ENCODE data around the gene COX8A.

The COX8A gene

GRCh38 chr11:64001484-64002420 is 27.3 kb downstream of the COX8A start:
- no peak for DNase-seq (ENCODE audit: extremely low read depth in 1 of 2, low read depth in 1 of 2)

- no peak for DNase-seq (ENCODE audit: extremely low read depth in 1 of 2, low read depth in 1 of 2)
These were observed 29.6 kb downstream of the COX8A start for GRCh38 chr11:64003807-64004589.

DNA sequence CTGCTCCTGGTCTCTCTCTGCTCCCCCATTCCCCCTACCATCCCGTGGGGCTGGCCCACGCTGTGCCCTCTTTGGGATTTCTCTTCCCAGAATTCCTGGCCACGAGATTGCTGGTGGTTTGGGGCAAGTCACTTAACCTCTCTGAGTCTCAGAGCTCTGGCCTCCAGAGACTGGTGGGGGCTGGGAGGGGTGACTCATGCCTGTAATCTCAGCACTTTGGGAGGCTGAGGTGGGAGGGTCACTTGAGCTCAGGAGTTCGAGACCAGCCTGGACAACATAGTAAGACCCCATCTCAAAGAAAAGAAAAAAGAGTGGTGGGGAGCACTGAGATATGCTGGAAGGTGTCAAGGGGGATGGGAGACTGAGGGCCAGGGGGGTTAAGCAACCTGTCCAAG is 30.2 kb downstream of the COX8A start:
- DNase-seq (ENCODE audit: extremely low read depth in 1 of 2, low read depth in 1 of 2): no peak

GRCh38 chr11:64005691-64006090 is 31.3 kb downstream of the COX8A start:
- no peak for DNase-seq (ENCODE audit: extremely low read depth in 1 of 2, low read depth in 1 of 2)

GRCh38 chr11:64006398-64006797 is 32.0 kb downstream of the COX8A start:
- no peak for DNase-seq (ENCODE audit: extremely low read depth in 1 of 2, low read depth in 1 of 2)

- DNase-seq (ENCODE audit: extremely low read depth in 1 of 2, low read depth in 1 of 2): no peak
These were observed 32.8 kb downstream of the COX8A start for GRCh38 chr11:64007160-64007628.

DNA sequence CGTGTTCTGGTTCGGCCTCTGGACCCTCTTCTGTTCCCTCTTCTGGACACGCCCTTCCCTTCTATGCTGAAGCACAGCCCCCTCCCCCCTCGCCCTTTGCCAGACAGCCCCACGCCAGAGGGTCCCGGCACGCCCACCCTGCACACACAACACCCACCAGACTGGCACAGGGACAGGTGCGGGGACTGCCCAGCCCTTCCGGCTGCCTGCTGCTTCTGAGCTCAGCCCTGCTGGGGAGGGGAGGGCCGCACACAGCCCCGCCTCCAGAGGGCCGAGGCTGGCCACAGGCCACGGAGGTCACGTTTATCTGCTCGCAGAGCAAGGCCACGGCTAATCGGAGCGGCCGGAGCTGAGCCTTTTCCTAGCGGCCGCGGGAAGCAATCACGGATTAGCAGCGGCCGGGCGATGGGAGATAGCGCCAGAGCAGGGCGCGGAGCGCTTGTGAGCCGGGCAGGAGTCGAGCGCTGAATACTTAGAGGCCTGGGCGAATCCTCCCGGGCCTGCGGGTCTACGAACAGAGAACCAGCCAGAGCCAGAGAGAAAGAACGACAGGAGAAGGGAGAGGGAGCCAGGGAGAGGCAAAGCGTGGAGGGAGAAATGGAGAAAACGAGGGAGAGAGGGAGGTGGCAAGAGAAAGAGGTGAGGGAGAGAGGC is 33.3 kb downstream of the COX8A start:
- no peak for DNase-seq (ENCODE audit: extremely low read depth in 1 of 2, low read depth in 1 of 2)

DNA sequence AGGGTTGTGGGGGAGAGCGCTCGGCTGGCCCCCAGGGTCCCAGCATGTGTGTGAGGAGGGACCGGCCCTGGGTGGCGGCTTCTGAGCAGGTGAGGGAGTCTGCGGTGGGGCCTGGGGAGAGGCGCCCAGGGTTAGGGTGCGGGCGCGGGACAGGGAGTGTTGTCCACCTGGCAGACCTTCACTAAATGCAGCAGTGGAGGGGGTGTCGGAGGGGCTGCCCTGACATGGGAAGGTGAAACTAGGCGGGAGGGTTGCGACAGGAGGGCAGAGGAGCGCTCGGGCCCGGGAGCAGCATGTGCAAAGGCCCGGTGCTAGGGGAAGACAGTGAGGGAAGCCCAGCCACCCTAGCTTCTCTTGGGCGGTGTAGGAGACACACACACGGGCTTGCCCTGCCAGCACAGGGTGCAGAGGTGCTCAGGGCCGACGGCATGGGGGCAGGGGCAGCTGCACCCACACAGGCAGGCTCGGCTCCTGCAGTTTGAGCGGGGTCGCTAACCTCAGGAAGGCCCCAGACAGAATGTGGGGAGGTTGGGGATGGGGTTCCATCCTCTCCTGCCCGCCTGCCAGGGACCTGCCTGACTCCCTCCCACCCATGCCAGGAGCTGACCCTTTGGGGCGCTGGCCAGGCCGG is 34.0 kb downstream of the COX8A start:
- DNase-seq (ENCODE audit: extremely low read depth in 1 of 2, low read depth in 1 of 2): no peak

DNA sequence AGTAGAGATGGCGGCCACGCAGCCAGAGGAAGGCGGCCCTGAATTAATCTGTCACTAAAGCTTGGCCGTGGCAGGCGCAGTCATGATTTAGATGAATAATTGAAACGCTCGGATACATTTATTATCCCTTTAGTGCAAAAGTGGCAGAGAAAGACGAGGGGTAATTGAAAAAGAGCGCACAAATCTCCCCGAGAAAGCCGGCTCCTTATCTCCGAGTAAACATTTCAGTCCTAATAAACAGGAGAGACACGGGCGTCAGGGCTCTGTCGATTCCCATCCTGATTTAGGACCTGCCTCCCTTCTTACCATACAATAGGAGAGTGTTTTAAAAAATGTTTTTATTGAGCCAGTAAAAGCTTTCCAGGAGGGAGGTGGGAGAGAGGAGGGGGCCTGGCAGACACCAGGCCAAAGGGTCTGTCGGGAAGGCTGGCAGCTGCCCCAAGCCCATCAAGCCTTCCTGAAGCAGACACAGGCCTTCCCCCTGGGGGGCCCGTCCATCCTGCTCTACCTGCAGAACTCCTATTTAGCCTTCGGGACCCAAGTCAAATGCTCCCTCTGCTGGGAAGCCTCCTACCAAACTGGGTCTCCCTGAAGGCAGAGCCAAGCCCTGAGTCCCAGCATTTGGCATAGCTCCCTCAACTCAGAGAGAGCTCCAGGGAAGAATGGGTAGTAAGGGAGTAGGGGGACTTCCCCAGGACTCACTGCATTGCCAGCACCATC is 34.7 kb downstream of the COX8A start:
- no peak for DNase-seq (ENCODE audit: extremely low read depth in 1 of 2, low read depth in 1 of 2)

DNA sequence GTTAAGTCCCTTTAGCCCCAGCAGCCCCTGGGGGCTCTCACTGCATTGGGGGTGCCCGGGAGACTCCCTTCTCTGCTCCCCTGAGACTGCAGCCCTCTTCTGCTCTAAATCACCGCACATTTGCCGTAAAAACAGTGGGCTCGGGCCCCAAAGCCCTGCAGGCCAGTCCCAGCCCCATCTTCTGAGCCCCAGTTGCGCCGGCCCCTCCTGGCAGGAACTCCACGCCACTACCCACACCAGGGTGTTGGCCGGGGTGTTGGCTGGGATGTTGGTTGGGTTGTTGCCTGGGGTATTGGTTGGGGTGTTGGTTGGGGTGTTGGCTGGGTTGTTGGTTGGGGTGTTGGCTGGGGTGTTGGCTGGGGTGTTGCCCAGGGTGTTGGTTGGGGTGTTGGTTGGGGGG is 35.3 kb downstream of the COX8A start:
- DNase-seq (ENCODE audit: extremely low read depth in 1 of 2, low read depth in 1 of 2): no peak

GRCh38 chr11:64010783-64011182 is 36.4 kb downstream of the COX8A start:
- no peak for DNase-seq (ENCODE audit: extremely low read depth in 1 of 2, low read depth in 1 of 2)

DNA sequence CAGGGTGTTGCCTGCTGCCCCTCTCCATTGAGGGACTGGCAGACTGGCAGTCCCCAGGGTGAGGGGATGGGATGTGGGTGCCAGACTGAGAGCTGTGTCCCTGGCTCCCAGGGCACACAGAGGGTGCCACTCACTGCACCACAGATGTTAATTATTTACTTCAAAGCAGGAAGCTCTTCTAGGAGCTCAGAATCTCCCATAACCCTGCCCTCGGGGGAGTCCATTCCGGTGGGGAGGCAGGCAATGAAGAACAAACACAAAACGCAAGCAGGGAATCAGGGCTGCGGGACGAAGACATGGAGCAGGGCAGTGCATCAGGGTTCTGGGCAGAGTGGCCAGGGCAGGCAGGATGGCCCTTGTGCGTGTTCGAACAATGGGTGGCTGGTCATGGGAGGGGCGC is 37.0 kb downstream of the COX8A start:
- no peak for DNase-seq (ENCODE audit: extremely low read depth in 1 of 2, low read depth in 1 of 2)

- DNase-seq (ENCODE audit: extremely low read depth in 1 of 2, low read depth in 1 of 2): no peak
These were observed 38.9 kb downstream of the COX8A start for GRCh38 chr11:64013141-64013896.

GRCh38 chr11:64014356-64014755 is 39.9 kb downstream of the COX8A start:
- no peak for DNase-seq (ENCODE audit: extremely low read depth in 1 of 2, low read depth in 1 of 2)

DNA sequence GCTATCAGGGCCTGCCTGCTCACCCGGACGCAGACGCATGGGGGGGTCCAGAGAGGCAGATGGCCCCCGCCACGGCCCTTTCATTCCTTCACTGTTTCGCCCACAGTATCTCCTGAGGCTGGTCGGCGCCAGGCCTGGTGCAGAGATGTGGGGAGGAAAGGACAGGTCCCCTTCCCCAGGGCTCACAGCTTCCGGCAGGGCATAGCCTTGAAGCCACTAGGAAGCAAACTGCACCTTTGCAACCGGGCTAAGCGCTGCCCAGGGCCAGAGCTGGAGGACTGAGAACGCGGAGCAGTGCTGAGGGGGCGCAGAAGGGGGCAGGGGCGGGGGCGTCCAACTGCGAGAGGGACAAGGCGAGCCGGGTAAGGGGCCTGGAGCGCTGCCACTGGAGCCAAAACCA is 41.1 kb downstream of the COX8A start:
- DNase-seq (ENCODE audit: extremely low read depth in 1 of 2, low read depth in 1 of 2): no peak

GRCh38 chr11:64015935-64016845 is 41.8 kb downstream of the COX8A start:
- no peak for DNase-seq (ENCODE audit: extremely low read depth in 1 of 2, low read depth in 1 of 2)

DNA sequence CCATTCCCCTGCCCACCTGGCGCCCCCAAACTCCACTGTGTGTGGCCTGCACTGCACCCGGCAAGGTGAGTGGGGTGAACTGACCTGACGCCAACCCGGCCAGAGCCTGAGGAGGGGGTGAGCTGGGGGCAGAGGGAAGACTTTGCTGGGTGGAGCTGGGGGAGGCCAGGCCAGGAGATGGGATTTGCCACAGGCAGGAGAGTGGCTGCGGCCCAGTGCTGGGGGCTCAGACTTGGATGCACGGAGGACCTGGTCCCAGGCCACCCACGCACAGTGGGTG is 43.5 kb downstream of the COX8A start:
- DNase-seq (ENCODE audit: extremely low read depth in 1 of 2, low read depth in 1 of 2): no peak

GRCh38 chr11:64018310-64018709 is 43.9 kb downstream of the COX8A start:
- no peak for DNase-seq (ENCODE audit: extremely low read depth in 1 of 2, low read depth in 1 of 2)

Data from stimulated activated CD8-positive, alpha-beta memory T cell treated with anti-CD3 and anti-CD28 coated beads, Interleukin-7, amount 100 ng/mL, for 48 hours (primary cell).